ENCODE data around the gene CMTM4. TPM values are rescaled to one million over a fixed set of nuclear protein-coding genes. Genes with fewer than 3 reads are reported as not detected.

The CMTM4 gene
- polyA plus RNA-seq, 1 of the 3 experiments (the other 2 are of a cell fraction), result 21.7 TPM

DNA sequence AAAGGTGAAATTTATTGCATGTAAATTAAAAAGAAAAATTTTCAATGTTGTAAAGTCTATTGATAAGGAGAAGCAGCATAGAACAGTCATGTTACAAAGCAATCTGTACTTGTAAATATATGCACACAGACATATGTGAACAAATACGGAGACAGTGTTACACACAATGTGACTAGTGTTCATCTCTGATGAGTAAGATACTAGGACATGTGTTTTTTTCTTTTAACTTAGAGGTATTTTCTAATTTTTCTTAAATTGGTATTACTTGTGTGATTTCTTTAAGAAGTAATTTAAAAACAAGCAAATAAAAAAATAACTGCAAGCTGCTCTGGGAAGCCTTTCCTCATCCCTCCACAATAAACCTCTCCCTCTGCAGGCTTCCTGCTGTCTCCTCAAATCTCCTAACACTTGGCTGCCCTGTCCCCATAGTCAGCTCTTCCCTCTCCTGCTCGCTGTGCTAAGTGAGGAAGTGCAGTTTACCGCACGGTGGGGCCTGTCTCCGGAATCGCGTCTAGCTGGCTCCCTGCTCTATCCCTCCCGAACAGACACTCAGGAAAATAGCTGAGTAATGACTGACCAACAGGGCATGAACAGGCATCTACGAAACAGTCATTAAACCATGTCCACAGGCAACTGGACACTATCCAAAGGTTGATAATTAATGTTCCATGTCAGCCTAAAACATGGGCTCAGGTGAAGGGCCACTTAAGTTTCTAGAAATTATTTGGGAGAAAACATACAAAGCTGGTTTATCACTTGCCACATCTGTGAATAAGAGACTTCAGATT is 35.9 kb downstream of the CMTM4 start (continued):
- TF ChIP-seq EP300 (IDR thresholded peaks at IDR 0.05; ENCODE audit: borderline replicate concordance in 1 of 2, low read depth in 1 of 2, low read length in 1 of 2) (peak in 1 of 2 experiments; percentile 22; a peak in 3 of 4 replicates), TCF12 (IDR thresholded peaks at IDR 0.05) (peak; percentile 62; the same call in 1 of the 2 replicates), RCOR1 (IDR thresholded peaks at IDR 0.05; ENCODE audit: low read length) (no peak), TAF1 (IDR thresholded peaks at IDR 0.05; ENCODE audit: borderline replicate concordance, low read depth, low read length) (peak; percentile 49; the same call in 1 of the 2 replicates), EZH2phosphoT487 (IDR thresholded peaks at IDR 0.05; ENCODE audit: borderline replicate concordance, low read depth) (no peak), NRF1 (IDR thresholded peaks at IDR 0.05; ENCODE audit: low read depth, low read length) (no peak), JUND (IDR thresholded peaks at IDR 0.05) (no peak), FOXJ3 (CRISPR knock-in tag; IDR thresholded peaks at IDR 0.05) (no peak; the same call in 1 of the 2 replicates), POLR2AphosphoS5 (IDR thresholded peaks at IDR 0.05; ENCODE audit: low read depth, low read length) (peak; percentile 12; the same call in 1 of the 2 replicates), YY1 (IDR thresholded peaks at IDR 0.05; ENCODE audit: low read depth) (no peak)
- TF ChIP-seq, protein P1, sequence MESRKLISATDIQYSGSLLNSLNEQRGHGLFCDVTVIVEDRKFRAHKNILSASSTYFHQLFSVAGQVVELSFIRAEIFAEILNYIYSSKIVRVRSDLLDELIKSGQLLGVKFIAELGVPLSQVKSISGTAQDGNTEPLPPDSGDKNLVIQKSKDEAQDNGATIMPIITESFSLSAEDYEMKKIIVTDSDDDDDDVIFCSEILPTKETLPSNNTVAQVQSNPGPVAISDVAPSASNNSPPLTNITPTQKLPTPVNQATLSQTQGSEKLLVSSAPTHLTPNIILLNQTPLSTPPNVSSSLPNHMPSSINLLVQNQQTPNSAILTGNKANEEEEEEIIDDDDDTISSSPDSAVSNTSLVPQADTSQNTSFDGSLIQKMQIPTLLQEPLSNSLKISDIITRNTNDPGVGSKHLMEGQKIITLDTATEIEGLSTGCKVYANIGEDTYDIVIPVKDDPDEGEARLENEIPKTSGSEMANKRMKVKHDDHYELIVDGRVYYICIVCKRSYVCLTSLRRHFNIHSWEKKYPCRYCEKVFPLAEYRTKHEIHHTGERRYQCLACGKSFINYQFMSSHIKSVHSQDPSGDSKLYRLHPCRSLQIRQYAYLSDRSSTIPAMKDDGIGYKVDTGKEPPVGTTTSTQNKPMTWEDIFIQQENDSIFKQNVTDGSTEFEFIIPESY (IDR thresholded peaks at IDR 0.05; ENCODE audit: borderline replicate concordance, low read depth), result no peak
- TF ChIP-seq, protein P2, sequence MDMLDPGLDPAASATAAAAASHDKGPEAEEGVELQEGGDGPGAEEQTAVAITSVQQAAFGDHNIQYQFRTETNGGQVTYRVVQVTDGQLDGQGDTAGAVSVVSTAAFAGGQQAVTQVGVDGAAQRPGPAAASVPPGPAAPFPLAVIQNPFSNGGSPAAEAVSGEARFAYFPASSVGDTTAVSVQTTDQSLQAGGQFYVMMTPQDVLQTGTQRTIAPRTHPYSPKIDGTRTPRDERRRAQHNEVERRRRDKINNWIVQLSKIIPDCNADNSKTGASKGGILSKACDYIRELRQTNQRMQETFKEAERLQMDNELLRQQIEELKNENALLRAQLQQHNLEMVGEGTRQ (IDR thresholded peaks at IDR 0.05; ENCODE audit: borderline replicate concordance, low read depth, low read length), result no peak
- TF ChIP-seq, protein P3, sequence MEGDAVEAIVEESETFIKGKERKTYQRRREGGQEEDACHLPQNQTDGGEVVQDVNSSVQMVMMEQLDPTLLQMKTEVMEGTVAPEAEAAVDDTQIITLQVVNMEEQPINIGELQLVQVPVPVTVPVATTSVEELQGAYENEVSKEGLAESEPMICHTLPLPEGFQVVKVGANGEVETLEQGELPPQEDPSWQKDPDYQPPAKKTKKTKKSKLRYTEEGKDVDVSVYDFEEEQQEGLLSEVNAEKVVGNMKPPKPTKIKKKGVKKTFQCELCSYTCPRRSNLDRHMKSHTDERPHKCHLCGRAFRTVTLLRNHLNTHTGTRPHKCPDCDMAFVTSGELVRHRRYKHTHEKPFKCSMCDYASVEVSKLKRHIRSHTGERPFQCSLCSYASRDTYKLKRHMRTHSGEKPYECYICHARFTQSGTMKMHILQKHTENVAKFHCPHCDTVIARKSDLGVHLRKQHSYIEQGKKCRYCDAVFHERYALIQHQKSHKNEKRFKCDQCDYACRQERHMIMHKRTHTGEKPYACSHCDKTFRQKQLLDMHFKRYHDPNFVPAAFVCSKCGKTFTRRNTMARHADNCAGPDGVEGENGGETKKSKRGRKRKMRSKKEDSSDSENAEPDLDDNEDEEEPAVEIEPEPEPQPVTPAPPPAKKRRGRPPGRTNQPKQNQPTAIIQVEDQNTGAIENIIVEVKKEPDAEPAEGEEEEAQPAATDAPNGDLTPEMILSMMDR (IDR thresholded peaks at IDR 0.05), result peak; percentile 48
- TF ChIP-seq, protein P4, sequence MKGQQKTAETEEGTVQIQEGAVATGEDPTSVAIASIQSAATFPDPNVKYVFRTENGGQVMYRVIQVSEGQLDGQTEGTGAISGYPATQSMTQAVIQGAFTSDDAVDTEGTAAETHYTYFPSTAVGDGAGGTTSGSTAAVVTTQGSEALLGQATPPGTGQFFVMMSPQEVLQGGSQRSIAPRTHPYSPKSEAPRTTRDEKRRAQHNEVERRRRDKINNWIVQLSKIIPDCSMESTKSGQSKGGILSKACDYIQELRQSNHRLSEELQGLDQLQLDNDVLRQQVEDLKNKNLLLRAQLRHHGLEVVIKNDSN (IDR thresholded peaks at IDR 0.05; ENCODE audit: borderline replicate concordance, low read depth), result no peak

DNA sequence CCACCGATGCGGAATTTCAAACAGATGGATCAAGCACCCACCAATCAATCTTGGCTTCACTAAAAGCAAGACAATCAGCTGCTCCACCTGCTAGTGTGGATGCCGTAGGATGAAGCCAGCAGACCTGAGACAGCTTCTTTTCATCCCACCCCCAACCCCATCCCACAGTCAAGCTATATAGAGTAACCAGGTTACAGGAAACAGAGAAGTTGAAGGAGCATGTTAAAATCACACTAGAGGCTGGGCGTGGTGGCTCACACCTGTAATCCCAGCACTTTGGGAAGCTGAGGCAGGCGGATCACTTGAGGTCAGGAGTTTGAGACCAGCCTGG is 37.7 kb downstream of the CMTM4 start:
- ChIA-PET POLR2A (no interaction called here), CTCF (interaction anchor here (1.2 to 1.8 kb wide), 2 partner anchors 8 to 15 kb away, joined by 3 to 10 read pairs; no protein-coding TSS in a partner anchor)
- Histone ChIP-seq H3K4me3 (ENCODE audit: low read depth in 2 of 2, low read length in 1 of 2) (no peak overlapping the region), H3K36me3 (replicated peaks in 1 of 2; ENCODE audit: control insufficient read depth in 1 of 2, insufficient read depth in 2 of 2, low read length in 1 of 2) (no peaks in the 10 kb centered on the region), H3K9me3 (no peaks in the 10 kb centered on the region), H3F3A (replicated peaks; ENCODE audit: insufficient read depth) (peaks cover 34% of the 10 kb centered on the region), H3K27ac (ENCODE audit: low read depth in 2 of 2, low read length in 1 of 2) (no peak overlapping the region), H3K79me2 (ENCODE audit: insufficient read depth) (peaks cover 63% of the 10 kb centered on the region; the same call in 1 of the 2 replicates), H3K4me2 (no peak overlapping the region), H3K9ac (no peak overlapping the region), H2AFZ (ENCODE audit: low read depth) (no peak overlapping the region), H3K27me3 (ENCODE audit: insufficient read depth) (no peaks in the 10 kb centered on the region), H4K20me1 (ENCODE audit: insufficient read depth) (no peaks in the 10 kb centered on the region), H3K4me1 (ENCODE audit: control insufficient read depth in 1 of 2, insufficient read depth in 2 of 2, low read depth in 1 of 2, low read length in 1 of 2) (peaks cover 20 to 26% of the 10 kb centered on the region in 2 experiments), H3K9me2 (no peaks in the 10 kb centered on the region)
- WGBS (ENCODE audit: low lambda C conversion rate), result 98% methylated on average over 5 of the region's 5 CpGs
- no peak for DNase-seq
- no peak for TF ChIP-seq FOXJ3 (CRISPR knock-in tag; IDR thresholded peaks at IDR 0.05)
- TF ChIP-seq RFX5 (IDR thresholded peaks at IDR 0.05; ENCODE audit: low read length), result no peak
- TF ChIP-seq POLR2AphosphoS5 (IDR thresholded peaks at IDR 0.05; ENCODE audit: low read depth, low read length), result no peak
- no peak for TF ChIP-seq EZH2phosphoT487 (IDR thresholded peaks at IDR 0.05; ENCODE audit: borderline replicate concordance, low read depth)
- no peak for TF ChIP-seq FOSL2 (IDR thresholded peaks at IDR 0.05; ENCODE audit: borderline replicate concordance, low read depth)
- no peak for TF ChIP-seq RCOR1 (IDR thresholded peaks at IDR 0.05; ENCODE audit: low read length)
- TF ChIP-seq SIN3A (IDR thresholded peaks at IDR 0.05; ENCODE audit: borderline replicate concordance, low read depth, low read length), result no peak
- TF ChIP-seq NFIC (IDR thresholded peaks at IDR 0.05; ENCODE audit: borderline replicate concordance), result no peak
- TF ChIP-seq, protein P1 (IDR thresholded peaks at IDR 0.05; ENCODE audit: borderline replicate concordance, low read depth), result no peak
- no peak for TF ChIP-seq GABPA (IDR thresholded peaks at IDR 0.05; ENCODE audit: low read depth)
- no peak for TF ChIP-seq TAF1 (IDR thresholded peaks at IDR 0.05; ENCODE audit: borderline replicate concordance, low read depth, low read length)
- TF ChIP-seq NRF1 (IDR thresholded peaks at IDR 0.05; ENCODE audit: low read depth, low read length), result no peak
- TF ChIP-seq SMC3 (IDR thresholded peaks at IDR 0.05; ENCODE audit: low read depth, low read length), result no peak
